Gastroesophageal sphincter (tissue), 3 donors: ENCODE measurements around the gene CD4.

Experiments
- EP300 ChIP-seq: sonication (generic); formaldehyde crosslinking; IDR thresholded peaks from one replicate; pipeline ENCODE4 v1.6.1; 2017; ENCODE audit warnings: antibody characterized with exemption, mild to moderate bottlenecking
- POLR2A ChIP-seq, 2 donors: fragments of 450-650 bp; IDR thresholded peaks; one replicate each; pipeline ENCODE4 v1.6.1; 2017; ENCODE audit warnings: antibody characterized with exemption in 2 of 2, mild to moderate bottlenecking in 2 of 2, moderate library complexity in 1 of 2
- POLR2AphosphoS5 ChIP-seq: sonication (generic); formaldehyde crosslinking; IDR thresholded peaks from one replicate; pipeline ENCODE4 v1.6.1; 2017; ENCODE audit warnings: antibody characterized with exemption
- TF ChIP-seq, protein P1 (sequence below), 4 experiments: fragments of 200-600 bp in 2 of 4; fragments of 450-650 bp in 2 of 4; sonication (generic) in 1 of 4; IDR thresholded peaks; one replicate each; pipeline ENCODE4 v1.5.1; 2017 to 2019; ENCODE audit warnings: antibody characterized with exemption in 4 of 4, mild to moderate bottlenecking in 2 of 4, moderate library complexity in 2 of 4

DNA sequence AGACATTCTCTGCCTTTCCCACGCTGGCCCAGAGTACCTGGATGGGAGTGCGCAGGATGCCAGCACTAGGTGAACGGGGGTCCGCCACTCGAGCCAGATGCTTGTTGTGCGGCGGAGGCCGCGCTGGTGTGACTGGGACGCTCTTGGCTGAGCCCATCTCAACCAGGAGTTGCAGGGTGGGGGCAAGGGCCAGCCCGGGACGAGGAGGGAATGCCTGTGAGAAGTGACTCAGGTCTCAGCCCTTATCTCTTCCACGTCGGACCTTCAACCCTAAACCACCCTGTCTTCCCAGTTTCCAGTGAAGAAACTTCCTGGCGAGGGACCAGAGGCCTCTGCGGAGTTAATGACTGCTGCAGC lies 61.4 kb downstream of the CD4 start:
- TF ChIP-seq POLR2A (IDR thresholded peaks at IDR 0.05) (no peak), EP300 (no peak), POLR2AphosphoS5 (no peak)
- TF ChIP-seq, protein P1, sequence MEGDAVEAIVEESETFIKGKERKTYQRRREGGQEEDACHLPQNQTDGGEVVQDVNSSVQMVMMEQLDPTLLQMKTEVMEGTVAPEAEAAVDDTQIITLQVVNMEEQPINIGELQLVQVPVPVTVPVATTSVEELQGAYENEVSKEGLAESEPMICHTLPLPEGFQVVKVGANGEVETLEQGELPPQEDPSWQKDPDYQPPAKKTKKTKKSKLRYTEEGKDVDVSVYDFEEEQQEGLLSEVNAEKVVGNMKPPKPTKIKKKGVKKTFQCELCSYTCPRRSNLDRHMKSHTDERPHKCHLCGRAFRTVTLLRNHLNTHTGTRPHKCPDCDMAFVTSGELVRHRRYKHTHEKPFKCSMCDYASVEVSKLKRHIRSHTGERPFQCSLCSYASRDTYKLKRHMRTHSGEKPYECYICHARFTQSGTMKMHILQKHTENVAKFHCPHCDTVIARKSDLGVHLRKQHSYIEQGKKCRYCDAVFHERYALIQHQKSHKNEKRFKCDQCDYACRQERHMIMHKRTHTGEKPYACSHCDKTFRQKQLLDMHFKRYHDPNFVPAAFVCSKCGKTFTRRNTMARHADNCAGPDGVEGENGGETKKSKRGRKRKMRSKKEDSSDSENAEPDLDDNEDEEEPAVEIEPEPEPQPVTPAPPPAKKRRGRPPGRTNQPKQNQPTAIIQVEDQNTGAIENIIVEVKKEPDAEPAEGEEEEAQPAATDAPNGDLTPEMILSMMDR (IDR thresholded peaks at IDR 0.05) = no peak
